Urothelium cell line (cell line): ENCODE results near the gene NSD2.
"Not testable (repeated sequence)": the region's sequence is repeated elsewhere in the genome, so short reads cannot be mapped to it uniquely, and the experiment has no call there.

Experiments used
- DNase-seq: peaks from one replicate; pipeline ENCODE4 v3.0.0; 2011; ENCODE audit warnings: low spot score, mixed read lengths
- FAIRE-seq: peaks from 2 replicates; lab custom pipeline; 2011; peaks lifted over from hg19 to GRCh38; lab: Jason Lieb, UNC

Gene NSD2

DNA sequence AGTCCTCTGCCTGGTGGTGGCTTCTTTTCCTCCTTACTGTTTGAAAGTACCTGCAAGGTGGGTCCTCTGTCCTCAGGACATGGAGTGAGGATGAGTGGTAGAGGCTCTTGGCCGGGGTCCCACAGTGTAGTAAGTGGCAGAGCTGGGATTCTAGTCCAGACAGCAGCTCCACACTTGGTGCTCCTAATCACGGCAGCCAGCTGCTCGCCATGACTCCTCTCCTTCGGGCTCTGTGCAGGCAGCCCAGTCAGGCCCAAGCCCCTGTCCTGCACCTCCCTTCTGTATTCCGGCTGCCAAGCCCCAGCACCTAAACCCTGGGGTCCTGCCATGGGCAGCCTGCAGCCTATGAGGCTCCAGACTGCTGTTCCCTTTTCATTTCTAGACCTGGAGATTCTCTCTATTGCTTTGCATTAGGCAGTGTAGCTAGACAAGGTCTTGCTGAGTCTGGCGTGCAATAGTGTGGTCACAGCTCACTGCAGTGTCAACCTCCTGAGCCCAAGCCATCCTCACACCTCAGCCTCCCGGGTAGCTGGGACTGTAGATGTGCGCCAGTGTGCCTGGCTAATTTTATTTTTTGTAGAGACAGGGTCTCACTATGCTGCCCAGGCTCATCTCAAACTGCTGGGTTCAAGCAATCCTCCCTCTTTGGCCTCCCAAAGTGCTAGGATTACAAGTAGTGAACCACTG lies 24.9 kb downstream of the NSD2 start:
- no peak for DNase-seq
- no peak for FAIRE-seq

DNA sequence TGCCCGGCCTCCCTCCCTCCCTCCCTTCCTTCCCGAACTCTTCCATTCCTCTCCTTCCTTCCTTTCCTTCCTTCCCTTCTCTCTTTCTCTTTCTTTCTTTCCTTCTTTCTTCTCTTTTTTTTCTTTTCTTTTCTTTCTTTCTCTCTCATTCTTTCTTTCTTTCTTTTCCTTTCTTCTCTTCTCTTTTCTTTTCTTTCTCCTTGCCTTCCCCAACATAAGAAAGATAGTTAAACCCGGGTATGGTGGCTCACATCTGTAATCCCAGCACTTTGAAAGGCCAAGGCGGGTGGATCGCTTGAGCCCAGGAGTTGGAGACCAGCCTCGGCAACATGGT lies 25.4 kb downstream of the NSD2 start:
- FAIRE-seq (no peak), DNase-seq (no peak)

DNA sequence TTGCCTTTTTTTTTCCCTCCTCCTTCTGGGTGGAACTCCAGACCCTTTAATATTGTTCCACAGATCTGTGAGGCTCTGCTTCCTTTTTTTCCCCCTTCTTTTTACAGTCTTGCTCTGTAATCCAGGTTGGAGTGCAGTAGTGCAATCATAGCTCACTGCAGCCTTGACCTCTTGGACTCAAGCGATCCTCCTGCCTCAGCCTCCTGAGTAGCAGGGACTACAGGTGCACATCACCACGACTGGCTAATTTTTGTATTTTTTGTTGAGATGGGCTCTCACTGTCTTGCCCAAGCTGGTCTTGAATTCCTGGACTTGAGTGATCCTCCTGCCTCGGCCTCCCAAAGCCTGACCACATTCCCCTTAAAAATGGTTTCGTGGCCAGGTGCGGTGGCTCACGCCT lies 26.8 kb downstream of the NSD2 start:
- FAIRE-seq = no peak
- DNase-seq = no peak

DNA sequence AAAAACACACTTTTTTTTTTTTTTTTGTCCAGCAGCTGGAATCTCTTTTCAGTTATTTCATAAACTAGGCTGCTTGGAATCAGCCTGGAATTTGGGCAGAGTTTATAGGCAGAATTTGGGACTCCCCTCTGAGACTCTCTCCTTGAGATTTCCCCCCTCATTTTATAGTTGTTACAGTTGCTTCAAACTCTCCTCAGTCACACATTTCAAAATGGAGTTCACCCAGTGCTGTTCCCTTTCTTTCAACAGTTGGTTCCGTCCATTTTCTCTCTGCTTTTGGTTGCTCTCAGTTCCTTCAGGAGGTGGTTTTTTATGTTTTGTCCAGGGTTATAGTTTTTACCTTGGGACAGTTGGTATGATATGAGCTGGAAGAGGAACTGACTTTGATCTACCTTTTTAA lies 27.5 kb downstream of the NSD2 start:
- FAIRE-seq = no peak

GRCh38 chr4:1899149-1900086 lies 28.2 kb downstream of the NSD2 start:
- DNase-seq = peak; percentile 74
- no peak for FAIRE-seq

More for the DNA sequence above, 27.5 kb downstream of the NSD2 start:
- DNase-seq = no peak

GRCh38 chr4:1900087-1900433 lies 28.9 kb downstream of the NSD2 start:
- no peak for FAIRE-seq
- no peak for DNase-seq

- DNase-seq = no peak
- no peak for FAIRE-seq
These were observed 29.4 kb downstream of the NSD2 start for GRCh38 chr4:1900624-1901023.

DNA sequence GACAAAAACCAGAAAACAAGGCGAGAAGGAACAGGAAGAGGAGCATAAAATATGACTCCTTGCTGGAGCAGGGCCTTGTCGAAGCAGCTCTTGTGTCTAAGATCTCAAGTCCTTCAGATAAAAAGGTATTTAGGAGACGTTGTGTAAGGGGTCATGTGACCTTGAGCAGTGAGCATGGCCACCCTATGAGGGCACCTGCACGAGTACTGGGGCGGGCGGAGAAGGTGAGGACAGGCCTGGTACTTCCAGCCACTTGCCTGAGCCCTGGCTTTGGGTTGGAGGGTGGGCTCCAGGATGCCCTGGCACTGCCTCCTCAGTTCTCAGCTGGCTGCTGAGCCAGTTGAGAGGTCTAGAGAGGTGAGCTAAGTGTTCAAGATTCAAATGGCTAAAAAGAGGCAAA lies 29.9 kb downstream of the NSD2 start:
- no peak for DNase-seq
- FAIRE-seq = no peak

GRCh38 chr4:1902243-1902642 lies 31.1 kb downstream of the NSD2 start:
- FAIRE-seq (no peak), DNase-seq (no peak)

GRCh38 chr4:1903035-1903434 lies 31.8 kb downstream of the NSD2 start:
- DNase-seq (no peak), FAIRE-seq (no peak)

DNA sequence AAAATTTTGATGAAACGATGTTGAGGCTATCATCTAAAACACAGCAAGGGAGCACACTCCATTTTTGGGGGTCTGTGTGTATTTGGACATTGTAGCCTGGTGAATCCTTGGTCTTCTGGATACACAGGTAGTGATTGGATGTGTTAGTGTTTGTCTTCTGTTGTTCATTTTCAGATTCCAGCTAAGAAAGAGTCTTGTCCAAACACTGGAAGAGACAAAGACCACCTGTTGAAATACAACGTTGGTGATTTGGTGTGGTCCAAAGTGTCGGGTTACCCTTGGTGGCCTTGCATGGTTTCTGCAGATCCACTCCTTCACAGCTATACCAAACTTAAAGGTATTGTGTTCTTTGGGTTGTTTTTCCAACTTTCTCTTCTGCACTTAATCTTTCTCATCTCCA lies 32.8 kb downstream of the NSD2 start:
- FAIRE-seq (no peak), DNase-seq (no peak)

GRCh38 chr4:1907848-1908525 lies 36.8 kb downstream of the NSD2 start:
- FAIRE-seq (no peak), DNase-seq (no peak)

GRCh38 chr4:1909696-1910095 lies 38.5 kb downstream of the NSD2 start:
- not testable (repeated sequence) for FAIRE-seq, DNase-seq

DNA sequence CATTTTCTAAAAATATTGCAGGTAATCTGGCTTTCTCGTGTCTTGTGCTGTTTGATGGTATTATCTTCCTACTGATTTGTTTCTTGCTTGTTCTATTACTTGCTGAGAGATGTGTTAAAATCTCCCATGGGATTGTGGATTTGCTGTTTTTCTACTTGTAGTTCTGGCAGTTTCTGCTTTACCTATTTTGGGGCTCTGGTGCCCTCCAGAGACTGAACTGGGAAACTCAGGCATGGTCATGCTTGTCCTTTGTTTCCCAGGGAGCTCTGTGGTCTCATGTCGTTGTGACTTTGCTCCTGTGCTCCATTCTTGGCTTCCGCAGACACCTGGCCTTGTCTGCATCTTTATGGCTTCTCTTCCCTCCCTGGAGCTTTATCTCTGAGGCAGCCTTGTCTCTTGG lies 39.5 kb downstream of the NSD2 start:
- FAIRE-seq = no peak
- peak; percentile 20 for DNase-seq

- DNase-seq, FAIRE-seq: not testable (repeated sequence)
These were observed 40.1 kb downstream of the NSD2 start for GRCh38 chr4:1911316-1911715.

- no peak for DNase-seq
- FAIRE-seq = no peak
These were observed 51.6 kb downstream of the NSD2 start for GRCh38 chr4:1922821-1923220.

DNA sequence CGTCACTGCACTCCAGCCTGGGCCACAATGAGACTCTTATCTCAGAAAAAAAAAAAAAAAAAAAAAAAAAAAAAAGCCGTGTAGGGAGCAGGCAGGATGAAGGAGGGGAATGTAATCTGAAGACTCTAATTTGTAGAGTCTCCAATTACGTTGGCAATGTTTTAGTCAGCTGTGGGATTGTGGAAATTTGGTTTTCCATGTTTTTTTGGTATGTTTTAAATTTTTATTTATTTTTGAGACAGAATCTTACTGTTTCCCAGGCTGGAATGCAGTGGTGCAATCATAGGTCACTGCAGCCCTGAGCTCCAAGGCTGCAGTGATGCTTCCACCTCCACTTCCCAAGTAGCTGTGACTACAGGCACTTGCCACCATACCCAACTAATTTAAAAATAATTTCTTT lies 56.5 kb downstream of the NSD2 start:
- DNase-seq (no peak), FAIRE-seq (no peak)

GRCh38 chr4:1928356-1929239 lies 57.4 kb downstream of the NSD2 start:
- no peak for DNase-seq
- no peak for FAIRE-seq

DNA sequence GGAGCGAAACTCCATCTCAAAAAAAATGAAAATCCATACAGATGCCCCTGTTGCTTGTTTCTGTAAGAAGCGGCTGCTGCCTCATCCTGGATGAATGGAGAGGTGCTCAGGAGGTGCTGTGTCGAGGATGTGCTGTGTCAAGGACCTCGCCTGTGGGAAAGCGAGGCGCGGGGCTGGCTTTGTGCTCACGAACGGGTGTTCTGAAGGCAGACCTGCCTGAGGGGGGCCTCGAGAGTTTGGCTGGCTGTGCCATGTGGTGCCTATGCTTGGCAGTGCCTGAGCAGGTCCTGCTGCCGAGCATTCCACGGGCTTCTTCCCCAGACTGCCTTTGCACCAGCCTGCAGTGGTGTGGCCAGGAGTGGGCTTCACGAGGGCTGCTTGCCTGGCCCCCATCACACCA lies 61.5 kb downstream of the NSD2 start:
- FAIRE-seq = no peak

DNA sequence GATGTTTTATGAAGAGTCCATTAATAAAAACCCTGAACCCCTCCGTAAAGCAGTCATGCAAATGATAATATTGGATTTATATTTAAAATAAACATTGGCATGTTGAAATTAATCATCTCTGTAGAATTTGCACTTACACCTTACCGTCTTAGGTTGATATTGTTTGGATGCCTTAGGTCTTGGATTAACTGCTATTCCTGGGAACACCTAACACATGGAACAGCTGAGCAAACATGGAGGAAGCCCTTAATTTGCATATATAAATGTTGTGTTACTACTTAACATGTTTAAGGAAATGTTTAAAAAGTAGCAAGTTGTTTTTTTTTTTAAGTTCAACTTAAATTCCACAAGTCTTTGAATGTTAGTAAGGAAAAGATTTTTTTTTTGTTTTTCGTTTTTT lies 62.5 kb downstream of the NSD2 start:
- FAIRE-seq (no peak), DNase-seq (no peak)

More for the DNA sequence above, 61.5 kb downstream of the NSD2 start:
- DNase-seq = no peak

DNA sequence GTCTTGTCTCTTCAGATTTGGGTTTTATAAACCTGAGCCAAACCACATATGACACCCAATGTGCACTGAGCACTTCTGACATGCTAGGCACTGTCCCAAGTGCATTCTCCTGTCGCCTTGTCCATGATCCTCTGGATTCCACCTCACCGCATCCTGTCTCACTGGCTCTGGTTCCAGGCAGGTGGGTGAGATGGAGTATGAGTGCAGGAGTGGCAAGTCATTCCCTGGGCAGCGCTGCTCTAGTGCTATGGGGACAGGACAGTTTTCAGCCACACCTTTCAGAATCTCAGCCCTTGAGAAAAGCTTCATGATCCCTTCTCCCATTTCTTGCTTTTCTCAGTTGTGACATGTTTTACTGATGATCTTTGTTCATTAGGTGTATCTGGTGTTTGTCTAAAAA lies 66.4 kb downstream of the NSD2 start:
- no peak for DNase-seq
- no peak for FAIRE-seq
